WTC11 (cell line): ENCODE results near the gene ZBTB20. TPM values are rescaled to one million over a fixed set of nuclear protein-coding genes. Genes with fewer than 3 reads are reported as not detected.

Experiments used
- ATAC-seq: fragments of 200-7000 bp; cut with Tn5 transposase; 2 replicates; pipeline ENCODE4 v1.10.0; 2021; ENCODE audit warnings: mild to moderate bottlenecking, moderate library complexity
- CTCF ChIA-PET: fragments of 300-600 bp; sonication (Branson Sonifier 250); formaldehyde crosslinking; loops from one replicate; lab custom pipeline; 2021; ENCODE audit warnings: antibody characterized with exemption; lab: Charles Lee
- POLR2A ChIA-PET: fragments of 350-600 bp; sonication (Branson Sonifier 250); formaldehyde crosslinking; loops from one replicate; lab custom pipeline; 2021; ENCODE audit warnings: antibody characterized with exemption; lab: Charles Lee
- DNase-seq: peaks from one replicate; pipeline ENCODE4 v3.0.0; 2021; ENCODE audit warnings: low spot score
- H3K27ac Mint-ChIP-seq: 2 replicates; pipeline ENCODE4 v1.8.0; 2021; ENCODE audit warnings: mixed read lengths
- H3K27me3 Mint-ChIP-seq: 2 replicates; pipeline ENCODE4 v1.8.0; 2021; ENCODE audit warnings: low read depth, mild to moderate bottlenecking, moderate library complexity, mixed read lengths
- H3K36me3 Mint-ChIP-seq: 2 replicates; pipeline ENCODE4 v1.8.0; 2021; ENCODE audit warnings: mixed read lengths
- H3K4me1 Mint-ChIP-seq: 2 replicates; pipeline ENCODE4 v1.8.0; 2022; ENCODE audit warnings: mixed read lengths
- H3K4me3 Mint-ChIP-seq: 2 replicates; pipeline ENCODE4 v1.8.0; 2021; ENCODE audit warnings: mild to moderate bottlenecking, moderate library complexity, mixed read lengths
- H3K9me3 Mint-ChIP-seq: 2 replicates; pipeline ENCODE4 v1.8.0; 2021; ENCODE audit warnings: mixed read lengths
- ELF4 ChIP-seq: sonication (generic); formaldehyde crosslinking; IDR thresholded peaks from 2 replicates; pipeline ENCODE4 v1.8.1; 2022; ENCODE audit warnings: low read depth, mild to moderate bottlenecking, moderate library complexity, missing genetic modification reagents
- KAT7 ChIP-seq: sonication (generic); formaldehyde crosslinking; IDR thresholded peaks from 2 replicates; pipeline ENCODE4 v1.8.1; 2023; ENCODE audit warnings: missing genetic modification reagents, mild to moderate bottlenecking, borderline replicate concordance
- MYBL2 ChIP-seq: sonication (generic); formaldehyde crosslinking; IDR thresholded peaks from 2 replicates; pipeline ENCODE4 v1.8.1; 2023; ENCODE audit warnings: mild to moderate bottlenecking, moderate library complexity, missing genetic modification reagents
- ZNF423 ChIP-seq: fragments of 250-450 bp; sonication (Bioruptor Pico); IDR thresholded peaks from 2 replicates; pipeline ENCODE4 v2.1.2; 2022; ENCODE audit warnings: mild to moderate bottlenecking, moderate library complexity
- total RNA-seq: library from RNA; stranded (reverse); gene quantifications from 3 replicates; pipeline ENCODE4 v1.2.3, GENCODE V29; 2021
- TF ChIP-seq, protein P1 (sequence below): sonication (generic); formaldehyde crosslinking; IDR thresholded peaks from 2 replicates; pipeline ENCODE4 v1.8.0; 2023; ENCODE audit warnings: missing genetic modification reagents
- TF ChIP-seq, protein P2 (sequence below): sonication (generic); formaldehyde crosslinking; IDR thresholded peaks from 2 replicates; pipeline ENCODE4 v1.8.0; 2022; ENCODE audit warnings: missing genetic modification reagents
- TF ChIP-seq, protein P3 (sequence below): sonication (generic); formaldehyde crosslinking; IDR thresholded peaks from 2 replicates; pipeline ENCODE4 v1.8.0; 2023; ENCODE audit warnings: mild to moderate bottlenecking, missing genetic modification reagents
- TF ChIP-seq, protein P4 (sequence below): sonication (generic); formaldehyde crosslinking; IDR thresholded peaks from 2 replicates; pipeline ENCODE4 v1.8.0; 2022; ENCODE audit warnings: mild to moderate bottlenecking, missing genetic modification reagents
- TF ChIP-seq, protein P5 (sequence below): sonication (generic); formaldehyde crosslinking; IDR thresholded peaks from 2 replicates; pipeline ENCODE4 v1.8.1; 2023; ENCODE audit warnings: mild to moderate bottlenecking, missing genetic modification reagents, borderline replicate concordance
- TF ChIP-seq, protein P6 (sequence below): sonication (generic); formaldehyde crosslinking; IDR thresholded peaks from 2 replicates; pipeline ENCODE4 v1.8.0; 2023; ENCODE audit warnings: missing genetic modification reagents, mild to moderate bottlenecking, borderline replicate concordance

Gene ZBTB20
- total RNA-seq, 1 experiment from 2014 or later: 1.5 TPM

DNA sequence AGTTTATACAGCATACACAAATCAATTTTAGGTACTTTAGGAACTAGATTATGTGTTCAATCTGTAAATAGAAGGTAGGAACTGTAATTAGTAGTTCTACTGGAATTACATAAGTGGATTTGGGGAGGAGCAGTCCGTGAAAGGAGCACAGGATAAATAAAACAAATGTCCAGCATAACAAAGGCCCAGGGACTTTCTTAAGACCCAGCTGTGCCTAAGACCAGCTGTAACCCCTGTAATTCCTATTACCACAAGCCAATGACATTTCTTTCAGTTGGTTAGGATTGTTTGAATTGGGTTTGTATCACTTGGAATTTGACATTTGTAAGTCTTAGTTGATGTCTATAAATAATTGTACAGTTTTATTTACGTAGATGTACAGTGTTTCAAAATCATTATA, 4.8 kb upstream of the ZBTB20 start:
- TF ChIP-seq, protein P1, sequence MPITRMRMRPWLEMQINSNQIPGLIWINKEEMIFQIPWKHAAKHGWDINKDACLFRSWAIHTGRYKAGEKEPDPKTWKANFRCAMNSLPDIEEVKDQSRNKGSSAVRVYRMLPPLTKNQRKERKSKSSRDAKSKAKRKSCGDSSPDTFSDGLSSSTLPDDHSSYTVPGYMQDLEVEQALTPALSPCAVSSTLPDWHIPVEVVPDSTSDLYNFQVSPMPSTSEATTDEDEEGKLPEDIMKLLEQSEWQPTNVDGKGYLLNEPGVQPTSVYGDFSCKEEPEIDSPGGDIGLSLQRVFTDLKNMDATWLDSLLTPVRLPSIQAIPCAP (CRISPR knock-in tag): no peak
- ChIA-PET CTCF (no interaction called here), POLR2A (no interaction called here)
- DNase-seq (no peak), ATAC-seq (no peak)
- H3K36me3 Mint-ChIP-seq: peaks cover under 1% of the 10 kb centered on the region; the same call in 1 of the 2 replicates
- peaks cover 11% of the 10 kb centered on the region for H3K9me3 Mint-ChIP-seq
- H3K27me3 Mint-ChIP-seq: no peaks in the 10 kb centered on the region
- H3K27ac Mint-ChIP-seq: no peak overlapping the region
- peaks cover 23% of the 10 kb centered on the region for H3K4me1 Mint-ChIP-seq
- no peak overlapping the region for H3K4me3 Mint-ChIP-seq

DNA sequence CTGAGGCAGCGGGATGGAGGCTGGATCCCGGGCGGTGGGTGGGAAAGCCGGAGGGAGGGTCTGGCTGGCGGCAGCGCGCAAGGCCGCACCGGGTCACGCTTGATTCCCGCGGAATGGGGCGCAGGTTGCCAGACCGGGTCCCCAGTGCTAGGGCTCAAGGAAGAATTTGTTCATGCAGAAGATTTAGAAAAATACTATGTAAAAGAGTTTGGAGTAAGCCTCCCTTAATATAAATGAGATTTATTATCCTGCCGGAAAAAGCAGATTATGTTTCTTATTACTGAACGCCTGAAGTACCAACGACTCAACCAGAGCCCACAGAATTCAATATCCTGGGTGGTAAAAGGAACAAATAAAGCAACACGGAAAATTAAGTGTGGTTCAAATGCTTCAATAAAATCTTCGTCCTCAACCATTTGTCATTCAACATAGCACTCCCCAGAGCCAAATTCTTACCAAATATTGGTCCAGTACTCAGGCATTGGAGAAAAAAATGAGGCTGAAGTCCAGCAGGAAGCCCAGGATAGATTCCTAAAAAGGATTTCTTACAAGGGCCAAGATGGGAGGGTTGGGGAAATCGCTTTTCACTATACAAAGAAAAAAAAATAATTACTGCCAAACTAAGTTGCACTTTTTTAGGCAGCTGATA, 1.2 kb upstream of the ZBTB20 start:
- H3K4me1 Mint-ChIP-seq: peaks cover 14% of the 10 kb centered on the region
- H3K27ac Mint-ChIP-seq: 0 out of 2 replicates have a peak overlapping the region, but pooled peaks have one; percentile 23
- no peak for DNase-seq
- H3K27me3 Mint-ChIP-seq: no peaks in the 10 kb centered on the region
- TF ChIP-seq, protein P2, sequence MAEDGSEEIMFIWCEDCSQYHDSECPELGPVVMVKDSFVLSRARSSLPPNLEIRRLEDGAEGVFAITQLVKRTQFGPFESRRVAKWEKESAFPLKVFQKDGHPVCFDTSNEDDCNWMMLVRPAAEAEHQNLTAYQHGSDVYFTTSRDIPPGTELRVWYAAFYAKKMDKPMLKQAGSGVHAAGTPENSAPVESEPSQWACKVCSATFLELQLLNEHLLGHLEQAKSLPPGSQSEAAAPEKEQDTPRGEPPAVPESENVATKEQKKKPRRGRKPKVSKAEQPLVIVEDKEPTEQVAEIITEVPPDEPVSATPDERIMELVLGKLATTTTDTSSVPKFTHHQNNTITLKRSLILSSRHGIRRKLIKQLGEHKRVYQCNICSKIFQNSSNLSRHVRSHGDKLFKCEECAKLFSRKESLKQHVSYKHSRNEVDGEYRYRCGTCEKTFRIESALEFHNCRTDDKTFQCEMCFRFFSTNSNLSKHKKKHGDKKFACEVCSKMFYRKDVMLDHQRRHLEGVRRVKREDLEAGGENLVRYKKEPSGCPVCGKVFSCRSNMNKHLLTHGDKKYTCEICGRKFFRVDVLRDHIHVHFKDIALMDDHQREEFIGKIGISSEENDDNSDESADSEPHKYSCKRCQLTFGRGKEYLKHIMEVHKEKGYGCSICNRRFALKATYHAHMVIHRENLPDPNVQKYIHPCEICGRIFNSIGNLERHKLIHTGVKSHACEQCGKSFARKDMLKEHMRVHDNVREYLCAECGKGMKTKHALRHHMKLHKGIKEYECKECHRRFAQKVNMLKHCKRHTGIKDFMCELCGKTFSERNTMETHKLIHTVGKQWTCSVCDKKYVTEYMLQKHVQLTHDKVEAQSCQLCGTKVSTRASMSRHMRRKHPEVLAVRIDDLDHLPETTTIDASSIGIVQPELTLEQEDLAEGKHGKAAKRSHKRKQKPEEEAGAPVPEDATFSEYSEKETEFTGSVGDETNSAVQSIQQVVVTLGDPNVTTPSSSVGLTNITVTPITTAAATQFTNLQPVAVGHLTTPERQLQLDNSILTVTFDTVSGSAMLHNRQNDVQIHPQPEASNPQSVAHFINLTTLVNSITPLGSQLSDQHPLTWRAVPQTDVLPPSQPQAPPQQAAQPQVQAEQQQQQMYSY: no peak
- TF ChIP-seq, protein P3, sequence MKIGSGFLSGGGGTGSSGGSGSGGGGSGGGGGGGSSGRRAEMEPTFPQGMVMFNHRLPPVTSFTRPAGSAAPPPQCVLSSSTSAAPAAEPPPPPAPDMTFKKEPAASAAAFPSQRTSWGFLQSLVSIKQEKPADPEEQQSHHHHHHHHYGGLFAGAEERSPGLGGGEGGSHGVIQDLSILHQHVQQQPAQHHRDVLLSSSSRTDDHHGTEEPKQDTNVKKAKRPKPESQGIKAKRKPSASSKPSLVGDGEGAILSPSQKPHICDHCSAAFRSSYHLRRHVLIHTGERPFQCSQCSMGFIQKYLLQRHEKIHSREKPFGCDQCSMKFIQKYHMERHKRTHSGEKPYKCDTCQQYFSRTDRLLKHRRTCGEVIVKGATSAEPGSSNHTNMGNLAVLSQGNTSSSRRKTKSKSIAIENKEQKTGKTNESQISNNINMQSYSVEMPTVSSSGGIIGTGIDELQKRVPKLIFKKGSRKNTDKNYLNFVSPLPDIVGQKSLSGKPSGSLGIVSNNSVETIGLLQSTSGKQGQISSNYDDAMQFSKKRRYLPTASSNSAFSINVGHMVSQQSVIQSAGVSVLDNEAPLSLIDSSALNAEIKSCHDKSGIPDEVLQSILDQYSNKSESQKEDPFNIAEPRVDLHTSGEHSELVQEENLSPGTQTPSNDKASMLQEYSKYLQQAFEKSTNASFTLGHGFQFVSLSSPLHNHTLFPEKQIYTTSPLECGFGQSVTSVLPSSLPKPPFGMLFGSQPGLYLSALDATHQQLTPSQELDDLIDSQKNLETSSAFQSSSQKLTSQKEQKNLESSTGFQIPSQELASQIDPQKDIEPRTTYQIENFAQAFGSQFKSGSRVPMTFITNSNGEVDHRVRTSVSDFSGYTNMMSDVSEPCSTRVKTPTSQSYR (CRISPR knock-in tag): peak; percentile 11; the same call in 1 of the 2 replicates
- no peak for TF ChIP-seq ELF4
- peak overlapping the region; percentile 88 for H3K4me3 Mint-ChIP-seq
- CTCF ChIA-PET: no interaction called here
- H3K36me3 Mint-ChIP-seq: no peaks in the 10 kb centered on the region
- POLR2A ChIA-PET: no interaction called here
- ATAC-seq: no peak
- H3K9me3 Mint-ChIP-seq: peaks cover 9% of the 10 kb centered on the region; the same call in 1 of the 2 replicates

DNA sequence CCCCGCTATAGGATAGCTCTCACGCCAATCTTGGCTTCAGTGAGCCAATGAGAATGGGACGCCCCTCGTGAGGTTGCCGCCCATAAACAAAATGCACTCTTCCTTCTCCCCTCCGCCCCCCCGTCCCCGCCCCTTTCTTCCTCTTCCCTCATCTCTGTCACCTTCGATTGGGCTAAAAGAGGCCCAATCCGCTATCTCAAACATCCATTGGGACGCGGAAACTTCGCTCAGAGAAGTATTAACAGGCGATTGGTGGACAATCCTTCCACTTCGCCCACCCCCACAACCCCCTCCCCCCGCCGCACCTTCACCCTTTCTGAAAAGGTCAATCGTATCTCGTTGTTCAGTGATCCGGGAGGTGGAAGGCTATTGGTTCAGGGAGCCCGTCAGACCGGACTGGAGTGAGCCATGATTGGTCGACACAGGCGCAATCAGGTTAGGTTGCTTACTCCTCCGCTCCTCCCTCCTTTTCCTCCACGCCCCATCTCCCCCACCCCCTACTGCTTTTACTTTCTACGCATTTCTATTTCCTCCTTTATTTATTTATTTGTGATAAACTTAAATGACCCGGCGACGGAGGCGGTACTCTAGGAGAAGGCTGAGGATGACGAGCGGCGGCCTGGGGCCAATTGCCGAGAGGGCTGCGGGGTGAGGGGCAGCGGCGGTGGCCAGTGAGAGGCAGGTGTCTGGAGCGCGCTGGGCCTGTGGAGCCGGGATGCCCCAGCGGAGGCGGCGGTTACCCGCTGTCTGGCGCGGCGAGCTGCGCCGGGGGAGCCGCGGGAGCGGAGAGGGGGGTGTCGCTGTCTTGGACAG, 447 bp upstream of the ZBTB20 start:
- ATAC-seq: peak; percentile 84
- Mint-ChIP-seq H3K9me3 (peaks cover 6% of the 10 kb centered on the region; the same call in 1 of the 2 replicates), H3K4me3 (peak overlapping the region; percentile 88), H3K4me1 (peaks cover 20% of the 10 kb centered on the region), H3K36me3 (no peaks in the 10 kb centered on the region), H3K27ac (peak overlapping the region; percentile 98), H3K27me3 (no peaks in the 10 kb centered on the region)
- ChIA-PET POLR2A (interaction anchor here (1.0 to 1.6 kb wide), 2 partner anchors 13 to 22 kb away, joined by 3 to 5 read pairs; no protein-coding TSS in a partner anchor), CTCF (interaction anchor here (1.5 to 2.1 kb wide), 2 partner anchors 636 to 637 kb away, joined by 4 to 5 read pairs; no protein-coding TSS in a partner anchor)
- peak; percentile 96 for DNase-seq
- peak; percentile 64 for TF ChIP-seq ZNF423
- TF ChIP-seq, protein P4, sequence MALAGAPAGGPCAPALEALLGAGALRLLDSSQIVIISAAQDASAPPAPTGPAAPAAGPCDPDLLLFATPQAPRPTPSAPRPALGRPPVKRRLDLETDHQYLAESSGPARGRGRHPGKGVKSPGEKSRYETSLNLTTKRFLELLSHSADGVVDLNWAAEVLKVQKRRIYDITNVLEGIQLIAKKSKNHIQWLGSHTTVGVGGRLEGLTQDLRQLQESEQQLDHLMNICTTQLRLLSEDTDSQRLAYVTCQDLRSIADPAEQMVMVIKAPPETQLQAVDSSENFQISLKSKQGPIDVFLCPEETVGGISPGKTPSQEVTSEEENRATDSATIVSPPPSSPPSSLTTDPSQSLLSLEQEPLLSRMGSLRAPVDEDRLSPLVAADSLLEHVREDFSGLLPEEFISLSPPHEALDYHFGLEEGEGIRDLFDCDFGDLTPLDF (CRISPR knock-in tag): no peak
- TF ChIP-seq, protein P5, sequence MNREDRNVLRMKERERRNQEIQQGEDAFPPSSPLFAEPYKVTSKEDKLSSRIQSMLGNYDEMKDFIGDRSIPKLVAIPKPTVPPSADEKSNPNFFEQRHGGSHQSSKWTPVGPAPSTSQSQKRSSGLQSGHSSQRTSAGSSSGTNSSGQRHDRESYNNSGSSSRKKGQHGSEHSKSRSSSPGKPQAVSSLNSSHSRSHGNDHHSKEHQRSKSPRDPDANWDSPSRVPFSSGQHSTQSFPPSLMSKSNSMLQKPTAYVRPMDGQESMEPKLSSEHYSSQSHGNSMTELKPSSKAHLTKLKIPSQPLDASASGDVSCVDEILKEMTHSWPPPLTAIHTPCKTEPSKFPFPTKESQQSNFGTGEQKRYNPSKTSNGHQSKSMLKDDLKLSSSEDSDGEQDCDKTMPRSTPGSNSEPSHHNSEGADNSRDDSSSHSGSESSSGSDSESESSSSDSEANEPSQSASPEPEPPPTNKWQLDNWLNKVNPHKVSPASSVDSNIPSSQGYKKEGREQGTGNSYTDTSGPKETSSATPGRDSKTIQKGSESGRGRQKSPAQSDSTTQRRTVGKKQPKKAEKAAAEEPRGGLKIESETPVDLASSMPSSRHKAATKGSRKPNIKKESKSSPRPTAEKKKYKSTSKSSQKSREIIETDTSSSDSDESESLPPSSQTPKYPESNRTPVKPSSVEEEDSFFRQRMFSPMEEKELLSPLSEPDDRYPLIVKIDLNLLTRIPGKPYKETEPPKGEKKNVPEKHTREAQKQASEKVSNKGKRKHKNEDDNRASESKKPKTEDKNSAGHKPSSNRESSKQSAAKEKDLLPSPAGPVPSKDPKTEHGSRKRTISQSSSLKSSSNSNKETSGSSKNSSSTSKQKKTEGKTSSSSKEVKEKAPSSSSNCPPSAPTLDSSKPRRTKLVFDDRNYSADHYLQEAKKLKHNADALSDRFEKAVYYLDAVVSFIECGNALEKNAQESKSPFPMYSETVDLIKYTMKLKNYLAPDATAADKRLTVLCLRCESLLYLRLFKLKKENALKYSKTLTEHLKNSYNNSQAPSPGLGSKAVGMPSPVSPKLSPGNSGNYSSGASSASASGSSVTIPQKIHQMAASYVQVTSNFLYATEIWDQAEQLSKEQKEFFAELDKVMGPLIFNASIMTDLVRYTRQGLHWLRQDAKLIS (CRISPR knock-in tag): no peak
- peak; percentile 48; the same call in 1 of the 2 replicates for TF ChIP-seq MYBL2 (CRISPR knock-in tag)
- TF ChIP-seq ELF4: no peak
- TF ChIP-seq KAT7 (CRISPR knock-in tag): no peak
- TF ChIP-seq, protein P6, sequence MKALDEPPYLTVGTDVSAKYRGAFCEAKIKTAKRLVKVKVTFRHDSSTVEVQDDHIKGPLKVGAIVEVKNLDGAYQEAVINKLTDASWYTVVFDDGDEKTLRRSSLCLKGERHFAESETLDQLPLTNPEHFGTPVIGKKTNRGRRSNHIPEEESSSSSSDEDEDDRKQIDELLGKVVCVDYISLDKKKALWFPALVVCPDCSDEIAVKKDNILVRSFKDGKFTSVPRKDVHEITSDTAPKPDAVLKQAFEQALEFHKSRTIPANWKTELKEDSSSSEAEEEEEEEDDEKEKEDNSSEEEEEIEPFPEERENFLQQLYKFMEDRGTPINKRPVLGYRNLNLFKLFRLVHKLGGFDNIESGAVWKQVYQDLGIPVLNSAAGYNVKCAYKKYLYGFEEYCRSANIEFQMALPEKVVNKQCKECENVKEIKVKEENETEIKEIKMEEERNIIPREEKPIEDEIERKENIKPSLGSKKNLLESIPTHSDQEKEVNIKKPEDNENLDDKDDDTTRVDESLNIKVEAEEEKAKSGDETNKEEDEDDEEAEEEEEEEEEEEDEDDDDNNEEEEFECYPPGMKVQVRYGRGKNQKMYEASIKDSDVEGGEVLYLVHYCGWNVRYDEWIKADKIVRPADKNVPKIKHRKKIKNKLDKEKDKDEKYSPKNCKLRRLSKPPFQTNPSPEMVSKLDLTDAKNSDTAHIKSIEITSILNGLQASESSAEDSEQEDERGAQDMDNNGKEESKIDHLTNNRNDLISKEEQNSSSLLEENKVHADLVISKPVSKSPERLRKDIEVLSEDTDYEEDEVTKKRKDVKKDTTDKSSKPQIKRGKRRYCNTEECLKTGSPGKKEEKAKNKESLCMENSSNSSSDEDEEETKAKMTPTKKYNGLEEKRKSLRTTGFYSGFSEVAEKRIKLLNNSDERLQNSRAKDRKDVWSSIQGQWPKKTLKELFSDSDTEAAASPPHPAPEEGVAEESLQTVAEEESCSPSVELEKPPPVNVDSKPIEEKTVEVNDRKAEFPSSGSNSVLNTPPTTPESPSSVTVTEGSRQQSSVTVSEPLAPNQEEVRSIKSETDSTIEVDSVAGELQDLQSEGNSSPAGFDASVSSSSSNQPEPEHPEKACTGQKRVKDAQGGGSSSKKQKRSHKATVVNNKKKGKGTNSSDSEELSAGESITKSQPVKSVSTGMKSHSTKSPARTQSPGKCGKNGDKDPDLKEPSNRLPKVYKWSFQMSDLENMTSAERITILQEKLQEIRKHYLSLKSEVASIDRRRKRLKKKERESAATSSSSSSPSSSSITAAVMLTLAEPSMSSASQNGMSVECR (CRISPR knock-in tag): peak; percentile 46; the same call in 1 of the 2 replicates
